ENCODE data around the gene TMEM204. TPM values are rescaled to one million over a fixed set of nuclear protein-coding genes. Genes with fewer than 3 reads are reported as not detected.
A peak's percentile ranks its signal among the peaks of the same experiment; 100 is the strongest.

The TMEM204 gene
- total RNA-seq, 6 donors from 2014 or later, result 31.4 to 112 (median 48.4) TPM

- Histone ChIP-seq H3K27me3 (no peaks in the 10 kb centered on the region), H3K4me1 (peaks cover 24 to 52% (median 27%) of the 10 kb centered on the region in 4 donors), H3K36me3 (peaks cover 0 to 33% (median 11%) of the 10 kb centered on the region in 4 donors), H3K4me3 (no peak overlapping the region), H3K9me3 (peaks cover 0 to 6% (median 3%) of the 10 kb centered on the region in 4 donors), H3K27ac (peak overlapping the region; percentile 4 to 88 (median 27))
- ATAC-seq (ENCODE audit: low FRiP score in 2 of 2) (no peak), DNase-seq (peak in 1 of 2 donors; percentile 46)
- 63 to 74% methylated on average over 15 of the region's 15 CpGs for WGBS, 2 donors
- TF ChIP-seq POLR2AphosphoS5 (IDR thresholded peaks at IDR 0.05) (no peak), EP300 (IDR thresholded peaks at IDR 0.05) (no peak), POLR2A (IDR thresholded peaks at IDR 0.05) (no peak), CTCF (IDR thresholded peaks at IDR 0.05) (no peak)
These were observed 20.7 kb upstream of the TMEM204 start for GRCh38 chr16:1512774-1513173.

GRCh38 chr16:1514507-1514906 lies 19.0 kb upstream of the TMEM204 start:
- TF ChIP-seq EP300 (IDR thresholded peaks at IDR 0.05), result no peak
- TF ChIP-seq POLR2AphosphoS5 (IDR thresholded peaks at IDR 0.05), result no peak
- TF ChIP-seq CTCF (IDR thresholded peaks at IDR 0.05), result no peak
- TF ChIP-seq POLR2A (IDR thresholded peaks at IDR 0.05), result no peak
- Histone ChIP-seq H3K27me3 (no peaks in the 10 kb centered on the region), H3K9me3 (peaks cover 0 to 6% (median 3%) of the 10 kb centered on the region in 4 donors), H3K27ac (no peak overlapping the region), H3K4me3 (no peak overlapping the region), H3K36me3 (peaks cover 0 to 40% (median 17%) of the 10 kb centered on the region in 4 donors), H3K4me1 (peaks cover 11 to 38% (median 20%) of the 10 kb centered on the region in 4 donors)
- ATAC-seq (ENCODE audit: low FRiP score in 2 of 2) (no peak), DNase-seq (no peak)
- WGBS, 2 donors, result 67 to 95% methylated on average over 3 of the region's 3 CpGs

GRCh38 chr16:1518626-1519135 lies 14.8 kb upstream of the TMEM204 start:
- peak in 1 of 2 donors; percentile 65 for DNase-seq
- H3K36me3 ChIP-seq, result peaks cover 0 to 43% (median 25%) of the 10 kb centered on the region in 4 donors
- peak; percentile 31 for ATAC-seq (ENCODE audit: low FRiP score in 2 of 2)
- no peaks in the 10 kb centered on the region for H3K27me3 ChIP-seq
- WGBS, 2 donors, result 96 to 98% methylated on average over 10 to 16 of the region's 16 CpGs
- no peak for TF ChIP-seq POLR2A (IDR thresholded peaks at IDR 0.05)
- TF ChIP-seq EP300 (IDR thresholded peaks at IDR 0.05), result no peak
- TF ChIP-seq CTCF (IDR thresholded peaks at IDR 0.05), result no peak
- TF ChIP-seq POLR2AphosphoS5 (IDR thresholded peaks at IDR 0.05), result no peak
- H3K27ac ChIP-seq, result no peak overlapping the region
- no peak overlapping the region for H3K4me3 ChIP-seq
- H3K9me3 ChIP-seq, result peaks cover 0 to 6% (median 3%) of the 10 kb centered on the region in 4 donors
- H3K4me1 ChIP-seq, result no peaks in the 10 kb centered on the region

GRCh38 chr16:1519831-1520230 lies 13.6 kb upstream of the TMEM204 start:
- no peak overlapping the region for H3K27ac ChIP-seq
- ATAC-seq (ENCODE audit: low FRiP score in 2 of 2), result no peak
- DNase-seq, result peak in 1 of 2 donors; percentile 75
- H3K27me3 ChIP-seq, result no peaks in the 10 kb centered on the region
- H3K4me1 ChIP-seq, result no peaks in the 10 kb centered on the region
- no peak overlapping the region for H3K4me3 ChIP-seq
- no peaks in the 10 kb centered on the region for H3K9me3 ChIP-seq
- TF ChIP-seq POLR2AphosphoS5 (IDR thresholded peaks at IDR 0.05), result no peak
- no peak for TF ChIP-seq EP300 (IDR thresholded peaks at IDR 0.05)
- TF ChIP-seq POLR2A (IDR thresholded peaks at IDR 0.05), result no peak
- TF ChIP-seq CTCF (IDR thresholded peaks at IDR 0.05), result no peak
- WGBS, 2 donors, result 97% methylated on average over 4 to 17 of the region's 17 CpGs
- H3K36me3 ChIP-seq, result peaks cover 0 to 53% (median 28%) of the 10 kb centered on the region in 4 donors

- no peaks in the 10 kb centered on the region for H3K4me1 ChIP-seq
- H3K9me3 ChIP-seq, result no peaks in the 10 kb centered on the region
- DNase-seq (peak in 1 of 2 donors; percentile 62), ATAC-seq (ENCODE audit: low FRiP score in 2 of 2) (no peak)
- H3K36me3 ChIP-seq, result peaks cover 0 to 53% (median 28%) of the 10 kb centered on the region in 4 donors
- no peaks in the 10 kb centered on the region for H3K27me3 ChIP-seq
- TF ChIP-seq POLR2AphosphoS5 (IDR thresholded peaks at IDR 0.05), result no peak
- TF ChIP-seq CTCF (IDR thresholded peaks at IDR 0.05), result no peak
- no peak for TF ChIP-seq POLR2A (IDR thresholded peaks at IDR 0.05)
- TF ChIP-seq EP300 (IDR thresholded peaks at IDR 0.05), result no peak
- H3K27ac ChIP-seq, result no peak overlapping the region
- H3K4me3 ChIP-seq, result no peak overlapping the region
- 96% methylated on average over 15 to 19 of the region's 19 CpGs for WGBS, 2 donors
These were observed 13.0 kb upstream of the TMEM204 start for GRCh38 chr16:1520461-1520860.
